Islet of Langerhans (tissue), 1 donor: ENCODE results near the gene SAP130.

ENCODE experiments used
- FAIRE-seq: peaks from one replicate; lab custom pipeline; 2011; peaks lifted over from hg19 to GRCh38; lab: Jason Lieb, UNC

SAP130 gene

DNA sequence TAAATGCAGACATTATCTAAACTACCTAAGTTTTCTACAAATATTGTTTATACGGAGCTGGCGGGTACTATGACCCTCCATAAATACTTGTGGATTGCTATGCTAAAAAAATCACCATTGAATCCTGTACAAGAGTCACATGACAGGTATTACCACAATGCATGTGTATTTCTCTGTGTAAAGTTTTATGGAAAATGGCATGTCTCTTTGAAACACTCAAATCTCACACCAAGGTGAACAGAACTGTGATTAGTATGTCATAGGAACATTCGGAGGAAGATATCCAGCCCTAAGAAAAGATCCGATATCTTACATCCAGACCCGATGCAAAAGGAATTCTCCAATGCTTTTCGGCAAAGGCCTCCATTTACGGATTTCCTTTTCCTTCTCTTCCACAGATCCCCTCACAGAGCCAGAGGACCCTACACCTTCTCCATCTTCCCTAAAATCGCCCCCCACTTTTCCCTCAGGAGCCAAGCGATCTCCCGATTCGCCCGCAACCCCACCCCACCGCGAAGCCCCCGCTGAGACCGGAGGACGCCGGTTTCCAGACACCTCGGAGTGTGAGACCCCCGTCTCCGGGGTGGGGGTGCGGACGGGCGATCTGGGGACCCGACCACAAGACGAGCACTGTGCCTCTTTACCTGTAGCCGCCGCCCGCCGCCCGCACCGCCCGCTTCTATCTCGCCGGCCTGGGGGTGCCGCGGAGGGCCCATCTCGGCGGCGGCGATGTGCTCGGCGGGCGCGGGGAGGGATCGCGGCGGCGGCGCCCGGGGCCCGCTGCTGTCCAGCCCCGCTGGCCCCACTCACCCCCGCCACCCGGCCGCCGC lies 1.2 kb downstream of the SAP130 start:
- FAIRE-seq: no peak

DNA sequence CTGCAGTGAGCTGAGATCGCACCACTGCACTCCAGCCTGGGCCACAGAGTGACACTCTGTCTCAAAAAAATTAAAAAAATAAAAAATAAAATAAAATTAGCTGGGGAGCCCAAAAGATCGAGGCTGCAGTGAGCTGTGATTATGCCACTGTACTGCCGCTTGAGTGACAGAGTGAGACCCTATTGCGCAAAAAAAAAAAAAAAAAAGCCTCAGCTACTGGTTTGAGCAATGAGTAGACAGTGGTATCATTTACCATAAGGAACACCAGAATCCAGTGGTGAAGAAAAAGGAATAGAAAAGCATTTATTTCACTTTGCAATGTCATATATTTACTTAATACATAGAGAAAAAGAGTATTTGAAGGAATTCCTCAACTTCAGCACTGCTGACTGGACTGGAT lies 3.0 kb downstream of the SAP130 start:
- no peak for FAIRE-seq

DNA sequence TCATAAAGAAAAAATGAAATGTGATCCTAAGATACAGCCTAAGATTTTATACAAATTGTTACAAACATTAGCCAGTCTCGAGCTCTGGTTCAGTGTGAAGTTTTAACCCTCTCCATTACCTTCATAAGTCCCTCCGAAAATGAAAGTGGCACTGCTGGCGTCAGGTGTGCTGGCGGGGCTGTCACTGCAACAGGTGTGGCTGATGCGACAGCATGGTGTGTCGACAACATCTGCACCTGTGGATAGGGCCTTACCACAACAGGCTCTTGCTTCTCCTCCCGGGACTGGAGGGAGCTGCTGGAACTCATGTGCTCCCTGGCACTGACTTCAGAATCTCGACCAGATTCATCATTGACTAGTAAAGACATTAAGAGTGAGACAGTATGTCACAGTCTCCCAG lies 10.3 kb downstream of the SAP130 start:
- no peak for FAIRE-seq

DNA sequence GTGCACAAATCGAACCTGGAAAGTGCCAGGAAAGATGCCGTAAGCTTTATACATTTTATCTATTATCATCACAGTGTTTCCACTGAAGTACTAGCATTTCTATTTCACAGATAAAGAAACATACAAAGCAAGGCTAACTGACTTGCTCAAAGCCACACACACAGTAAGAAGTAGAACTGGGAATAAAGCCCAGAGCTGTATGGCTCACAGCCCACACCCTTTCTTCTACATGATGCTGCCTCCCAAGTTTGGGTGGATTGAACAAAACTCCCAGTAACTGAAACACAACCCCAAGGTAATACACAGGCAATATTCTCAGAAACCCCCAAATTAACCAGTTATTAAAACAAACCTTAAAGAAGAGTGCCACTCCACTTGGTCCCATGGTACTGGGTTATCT lies 11.2 kb downstream of the SAP130 start:
- FAIRE-seq: no peak

DNA sequence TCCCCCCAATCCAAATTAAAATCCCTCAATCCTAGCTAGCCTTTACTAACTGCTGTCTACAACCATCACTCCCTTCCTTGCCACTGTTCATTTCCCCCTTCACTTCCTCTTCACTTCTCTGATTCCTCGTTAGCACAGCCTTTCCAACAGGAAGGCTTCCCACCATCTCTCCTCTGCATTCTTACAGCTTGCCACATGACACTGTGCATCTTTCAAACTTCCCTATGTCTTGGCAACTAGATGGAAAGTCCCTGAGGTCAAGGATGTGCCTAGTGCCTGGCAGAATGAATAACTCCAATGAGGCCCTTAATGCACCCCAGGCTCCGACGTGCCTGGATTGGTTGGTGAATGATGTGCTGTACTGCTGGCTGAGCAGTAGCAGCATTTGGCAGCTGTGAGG lies 15.2 kb downstream of the SAP130 start:
- FAIRE-seq: no peak

DNA sequence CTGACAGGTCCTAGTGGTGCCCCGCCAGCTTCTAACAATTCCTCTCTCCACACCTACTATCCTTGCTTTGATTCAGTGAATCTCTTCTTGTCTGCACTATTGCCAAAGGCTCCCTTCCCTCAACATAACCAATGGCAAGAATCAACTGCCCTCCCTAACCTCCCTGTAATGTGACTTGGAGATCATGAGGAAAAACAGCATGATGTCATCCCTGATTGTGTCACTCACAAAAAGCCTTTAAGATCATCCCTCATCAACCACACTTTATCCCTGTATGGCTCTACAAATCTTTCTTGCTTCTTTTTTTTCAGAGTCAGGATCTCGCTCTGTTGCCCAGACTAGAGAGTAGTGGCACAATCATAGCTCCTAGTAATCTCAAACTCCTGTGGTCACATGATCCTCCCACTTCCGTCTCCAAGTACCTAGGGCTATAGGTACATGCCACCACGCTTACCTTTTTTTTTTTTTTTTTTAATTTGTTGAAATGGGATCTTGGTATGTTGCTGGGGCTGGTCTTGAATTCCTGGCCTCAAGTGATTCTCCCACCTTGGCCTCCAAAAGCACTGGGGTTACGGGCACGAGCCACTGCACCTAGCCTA lies 19.7 kb downstream of the SAP130 start:
- no peak for FAIRE-seq

DNA sequence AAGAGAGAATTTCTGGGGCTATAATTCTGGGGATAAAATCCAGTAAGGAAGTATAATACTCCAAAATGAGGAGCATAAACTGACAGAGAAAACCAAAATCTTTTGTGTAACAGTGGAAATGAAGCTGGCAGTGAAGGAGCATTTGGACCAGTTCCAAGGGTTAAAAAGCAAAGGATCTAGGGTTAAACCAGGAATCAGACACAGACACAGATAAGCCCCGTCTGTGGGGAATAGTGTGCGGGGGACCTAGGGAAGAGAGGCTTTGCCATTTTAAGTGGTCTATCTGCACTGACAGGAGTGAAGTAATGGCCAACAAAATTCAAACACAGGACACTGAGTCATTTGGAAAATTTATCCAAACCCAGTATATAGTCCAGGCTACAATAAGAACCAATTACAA lies 23.4 kb downstream of the SAP130 start:
- no peak for FAIRE-seq

DNA sequence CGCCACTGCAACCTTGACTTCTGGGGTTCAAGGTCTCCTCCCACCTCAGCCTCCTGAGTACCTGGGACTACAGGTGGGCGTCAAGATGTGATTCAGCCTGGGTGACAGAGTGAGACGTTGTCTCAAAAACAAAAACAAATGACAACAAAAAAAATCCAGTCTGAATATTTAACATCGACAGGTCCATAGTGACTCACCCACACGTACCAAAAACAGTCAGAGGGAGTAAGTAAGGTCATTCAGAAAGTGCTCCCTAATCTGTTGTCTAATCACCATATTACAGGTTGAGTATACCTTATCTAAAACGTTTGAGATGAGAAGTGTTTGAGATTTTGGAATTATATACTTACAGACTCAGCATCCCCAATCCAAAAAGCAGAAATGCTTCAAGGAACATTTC lies 24.4 kb downstream of the SAP130 start:
- FAIRE-seq: no peak

DNA sequence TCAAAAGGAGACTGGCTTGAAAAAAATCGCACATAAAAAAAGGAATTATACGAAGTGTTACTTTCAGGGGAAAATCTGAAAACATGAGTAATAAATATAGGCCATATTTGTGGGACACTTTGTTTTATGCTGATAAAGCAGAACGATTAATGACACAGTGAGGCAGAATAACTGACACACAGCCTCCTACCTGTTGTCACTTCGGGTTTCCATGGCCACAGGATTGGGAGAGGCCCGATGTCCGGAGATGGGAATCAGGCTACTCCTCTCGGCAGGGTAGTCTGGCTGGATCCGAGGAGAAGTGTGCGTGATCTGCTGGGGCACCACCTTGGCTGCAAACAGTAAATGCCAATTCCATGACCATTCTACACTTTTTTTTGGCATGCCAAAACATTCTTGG lies 31.7 kb downstream of the SAP130 start:
- FAIRE-seq: no peak

DNA sequence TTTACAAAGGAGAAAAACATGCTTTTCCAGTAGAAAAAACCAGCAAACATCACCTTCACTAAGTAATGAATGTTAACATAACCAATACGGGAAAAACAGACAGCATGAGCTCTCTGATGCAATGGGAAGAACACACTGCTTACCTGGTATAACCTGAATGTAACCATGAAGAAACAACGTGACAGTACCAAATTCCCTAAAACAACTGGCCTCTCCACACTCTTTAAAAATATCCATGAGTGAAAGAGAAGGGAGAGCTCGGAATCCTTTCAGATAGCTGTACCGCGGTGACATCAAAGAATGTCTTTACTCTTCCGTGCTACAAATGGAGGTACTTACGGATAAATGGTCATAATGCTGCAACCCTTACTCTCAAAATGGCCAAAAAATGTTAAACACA lies 32.1 kb downstream of the SAP130 start:
- no peak for FAIRE-seq

DNA sequence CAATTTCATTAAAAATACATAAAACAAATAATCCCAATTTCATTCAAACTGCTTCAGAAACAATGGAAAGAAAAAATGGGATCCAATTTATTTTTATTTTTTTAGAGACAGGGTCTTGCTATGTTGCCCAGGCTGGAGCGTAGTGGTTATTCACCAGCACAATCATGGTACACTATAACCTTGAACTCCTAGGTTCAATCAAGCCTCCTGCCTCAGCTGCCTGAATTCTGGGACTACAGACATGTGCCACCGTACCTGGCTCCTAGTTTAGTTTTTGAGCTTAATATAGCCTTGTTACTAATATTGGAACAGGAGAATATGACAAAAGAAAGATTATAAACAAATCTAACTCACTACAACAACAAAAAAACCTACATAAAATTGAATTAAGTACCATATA lies 34.2 kb downstream of the SAP130 start:
- FAIRE-seq: no peak

DNA sequence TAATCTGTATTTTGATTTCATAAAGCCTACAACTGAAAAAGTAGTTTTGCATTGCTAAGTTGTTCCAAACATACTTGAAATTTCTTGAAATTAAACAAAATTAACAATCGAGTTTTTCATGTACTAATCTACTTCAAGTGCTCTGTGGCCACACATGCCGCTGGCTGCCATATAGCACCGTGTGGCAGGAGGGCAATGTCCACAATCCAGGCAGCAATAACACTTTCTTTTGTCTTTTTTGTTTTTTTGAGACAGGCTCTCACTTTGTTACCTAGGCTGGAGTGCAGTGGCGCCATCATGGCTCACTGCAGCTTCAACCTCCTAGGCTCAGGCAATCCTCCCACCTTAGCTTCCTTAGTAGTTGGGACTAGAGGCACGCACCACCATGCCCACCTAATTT lies 36.1 kb downstream of the SAP130 start:
- FAIRE-seq: no peak

DNA sequence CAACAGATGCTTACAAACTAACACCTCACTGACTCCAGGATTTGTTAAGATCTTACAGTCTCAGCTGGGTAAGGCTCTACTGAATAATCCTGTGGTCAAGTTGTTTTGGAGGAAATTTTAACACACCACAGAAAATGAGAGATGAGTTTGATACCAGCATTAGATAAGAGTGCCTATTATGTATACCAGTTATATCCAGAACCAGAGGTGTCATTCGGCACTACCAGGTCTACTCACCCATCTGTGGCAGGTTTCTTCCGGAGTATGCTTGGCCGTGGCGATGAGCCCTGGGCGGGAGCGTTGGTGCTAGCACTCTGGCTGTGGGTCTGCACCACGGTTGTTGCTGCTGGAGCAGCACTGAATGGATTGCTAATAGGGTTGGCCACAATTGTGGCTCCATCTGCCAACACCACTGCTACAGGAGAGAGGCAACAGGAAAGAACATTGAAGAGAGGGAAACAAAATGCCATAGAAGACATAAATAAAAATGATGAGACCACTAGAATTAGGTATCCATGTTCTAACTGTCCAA lies 41.2 kb downstream of the SAP130 start:
- no peak for FAIRE-seq

DNA sequence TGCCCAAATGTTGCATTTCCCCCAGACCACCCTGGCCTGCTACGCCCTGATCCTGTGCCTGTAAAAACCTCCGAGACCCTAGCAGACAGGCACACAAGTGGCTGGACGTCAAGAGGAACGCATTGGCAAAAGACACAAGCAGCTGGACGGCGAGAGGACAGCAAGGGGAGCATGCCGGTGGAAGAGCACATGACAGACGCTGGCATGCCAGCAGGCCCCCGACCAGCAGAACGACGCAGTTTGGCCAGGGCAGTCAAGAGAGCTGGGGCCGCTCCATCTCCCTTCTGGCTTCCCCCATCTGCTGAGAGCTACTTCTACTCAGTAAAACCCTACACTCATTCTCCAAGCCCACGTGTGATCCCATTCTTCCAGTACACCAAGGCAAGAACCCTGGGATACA lies 42.1 kb downstream of the SAP130 start:
- FAIRE-seq: no peak

DNA sequence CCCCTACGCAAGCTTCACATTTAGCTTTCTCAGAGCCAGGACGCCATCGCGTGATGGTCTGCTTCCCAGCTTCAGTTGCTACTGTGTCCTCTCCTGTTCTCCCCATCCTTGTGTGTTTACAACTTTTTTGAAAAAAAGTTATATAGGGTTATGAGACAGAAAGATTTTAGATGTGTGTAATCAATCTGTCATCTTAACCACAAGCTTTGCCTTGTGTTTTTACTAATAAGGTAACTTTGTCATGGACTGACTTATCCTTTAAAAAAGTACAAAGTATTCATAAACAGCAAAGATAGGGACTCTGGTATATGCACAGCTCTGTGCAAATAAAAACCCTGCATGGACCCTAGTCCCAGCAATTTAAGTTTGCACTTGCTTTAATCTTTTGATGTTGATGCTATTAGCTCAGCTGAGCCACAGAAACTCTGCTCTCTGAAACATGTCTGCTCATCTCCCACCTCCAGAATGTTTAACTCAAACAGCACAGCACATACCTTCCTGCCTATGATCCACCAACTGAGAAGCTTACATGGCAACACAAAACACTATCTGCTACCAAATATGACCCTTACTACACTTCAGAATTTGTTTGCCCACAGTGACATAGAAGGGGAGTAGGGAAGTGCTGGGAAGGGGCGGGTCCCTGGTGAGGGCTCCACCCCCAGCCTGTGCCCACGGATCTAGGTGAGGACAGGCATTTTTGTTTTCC lies 42.7 kb downstream of the SAP130 start:
- FAIRE-seq: no peak

DNA sequence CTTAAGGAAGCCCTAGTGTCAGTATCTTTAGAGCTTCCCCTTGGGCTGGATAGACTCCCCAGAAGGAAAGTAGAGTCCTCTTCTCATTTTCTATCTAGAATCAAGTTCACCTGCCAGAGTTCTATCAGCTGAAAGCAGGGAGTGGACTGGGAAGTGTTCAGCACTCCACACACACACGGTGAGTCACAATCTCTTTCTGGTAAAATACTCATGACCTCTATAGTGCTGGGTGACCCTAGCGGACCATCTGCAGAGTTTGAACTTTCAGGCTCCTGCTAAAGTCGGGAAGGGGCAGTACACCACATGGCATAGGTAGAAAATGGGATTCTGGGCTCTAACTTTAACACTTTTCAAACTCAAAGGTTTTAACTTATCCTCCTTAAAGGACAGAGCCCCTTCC lies 43.3 kb downstream of the SAP130 start:
- no peak for FAIRE-seq

DNA sequence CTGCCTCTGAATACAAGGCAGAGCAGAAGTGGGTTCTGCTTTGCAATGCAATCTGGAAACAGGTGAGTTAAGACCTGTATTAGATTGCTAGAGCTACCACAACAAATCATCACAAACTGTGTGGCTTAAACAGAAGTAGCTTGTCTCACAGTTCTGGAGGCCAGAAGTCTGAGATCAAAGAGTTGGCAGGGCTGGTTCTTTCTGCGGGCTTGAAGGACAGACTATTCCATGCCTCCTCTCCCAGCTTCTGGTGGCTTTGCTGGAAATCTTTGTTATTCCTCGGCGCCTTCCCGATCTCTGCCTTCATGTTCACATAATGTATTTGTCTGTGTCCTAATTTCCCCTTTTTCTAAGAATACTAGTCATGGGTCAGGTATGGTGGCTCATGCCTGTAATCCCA lies 58.4 kb downstream of the SAP130 start:
- no peak for FAIRE-seq

DNA sequence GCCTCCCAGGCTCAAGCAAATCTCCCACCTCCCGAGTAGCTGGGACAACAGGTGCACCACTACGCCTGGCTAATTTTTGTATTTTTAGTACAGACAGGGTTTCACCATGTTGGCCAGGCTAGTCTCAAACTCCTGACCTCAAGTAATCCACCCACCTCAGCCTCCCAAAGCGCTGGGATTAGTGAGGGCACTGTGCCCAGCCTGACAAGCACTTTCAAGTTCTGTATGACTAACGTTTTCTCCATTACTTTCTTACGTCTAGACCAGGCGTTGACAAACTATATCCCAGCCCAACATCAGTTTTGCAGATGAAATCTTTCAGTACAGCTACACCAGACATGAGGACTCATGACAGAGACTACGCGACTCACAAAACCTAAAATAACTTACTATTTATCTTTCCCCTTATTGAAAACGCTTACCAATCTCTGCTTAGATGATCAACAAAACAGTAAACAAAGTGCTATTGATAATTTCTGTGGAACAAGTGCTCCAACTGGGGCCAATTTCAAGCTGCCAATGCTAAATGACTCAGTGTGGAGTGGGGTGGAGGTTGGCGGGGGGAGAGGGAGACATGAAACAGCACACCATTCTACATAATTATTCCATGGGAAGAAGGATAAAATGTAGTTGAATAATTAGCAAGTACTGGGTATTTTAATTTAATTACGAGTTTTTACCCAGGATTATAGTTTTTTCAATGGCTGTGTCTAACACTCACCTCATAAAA lies 59.1 kb downstream of the SAP130 start:
- FAIRE-seq: no peak

DNA sequence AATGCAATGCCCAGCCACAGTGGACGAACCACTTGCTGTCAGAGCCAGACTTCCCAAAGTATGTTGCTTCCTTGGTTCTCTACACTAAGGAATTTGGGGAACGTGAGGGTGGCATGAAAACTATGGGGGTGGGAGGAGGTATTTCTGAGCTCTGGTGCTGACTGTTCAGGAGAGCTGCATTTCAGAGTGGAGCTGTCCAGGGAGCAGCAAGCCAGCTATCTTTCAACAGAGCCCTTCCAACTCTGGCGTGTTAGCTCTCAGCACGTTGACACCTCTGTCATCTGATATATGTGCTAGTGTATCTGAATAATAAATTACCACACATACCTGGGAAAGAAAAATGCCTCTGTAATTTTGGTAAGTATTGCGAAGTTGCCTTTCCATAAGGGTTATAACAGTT lies 66.1 kb downstream of the SAP130 start:
- FAIRE-seq: no peak

DNA sequence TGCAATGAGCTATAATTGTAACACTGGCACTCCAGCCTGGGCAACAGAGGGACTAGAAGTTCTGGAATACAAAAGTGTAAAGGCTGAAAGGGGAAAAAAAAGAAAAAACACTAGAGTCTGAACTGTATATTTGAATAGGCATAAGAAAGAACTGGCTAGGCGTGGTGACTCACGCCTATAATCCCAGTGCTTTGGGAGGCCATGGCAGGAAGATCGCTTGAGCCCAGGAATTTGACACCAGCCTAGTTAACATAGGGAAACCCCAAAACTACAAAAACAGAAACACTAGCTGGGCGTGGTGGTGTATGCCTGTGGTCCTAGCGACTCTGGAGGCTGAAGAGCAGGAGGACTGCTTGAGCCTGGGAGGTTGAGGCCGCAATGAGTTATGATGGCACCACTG lies 70.6 kb downstream of the SAP130 start:
- FAIRE-seq: no peak

DNA sequence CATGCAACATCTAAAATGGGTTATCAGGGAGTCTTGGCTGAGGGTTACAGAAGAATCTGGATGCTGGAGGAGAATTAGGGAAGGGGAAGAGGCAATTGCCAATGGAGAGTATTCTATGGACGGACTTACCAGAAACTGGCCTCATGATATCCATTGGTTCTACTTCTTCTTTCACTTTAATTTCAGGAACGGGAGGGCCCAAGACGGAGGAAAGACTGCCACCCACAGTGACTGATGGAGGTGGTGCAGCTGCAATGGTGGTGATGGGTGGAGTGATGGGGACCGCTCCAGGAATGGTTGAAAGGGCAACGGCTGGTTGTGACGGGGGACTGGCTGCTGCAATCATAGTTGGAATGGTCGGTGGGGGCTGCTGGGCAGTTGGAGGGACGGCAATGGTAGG lies 73.0 kb downstream of the SAP130 start:
- no peak for FAIRE-seq

DNA sequence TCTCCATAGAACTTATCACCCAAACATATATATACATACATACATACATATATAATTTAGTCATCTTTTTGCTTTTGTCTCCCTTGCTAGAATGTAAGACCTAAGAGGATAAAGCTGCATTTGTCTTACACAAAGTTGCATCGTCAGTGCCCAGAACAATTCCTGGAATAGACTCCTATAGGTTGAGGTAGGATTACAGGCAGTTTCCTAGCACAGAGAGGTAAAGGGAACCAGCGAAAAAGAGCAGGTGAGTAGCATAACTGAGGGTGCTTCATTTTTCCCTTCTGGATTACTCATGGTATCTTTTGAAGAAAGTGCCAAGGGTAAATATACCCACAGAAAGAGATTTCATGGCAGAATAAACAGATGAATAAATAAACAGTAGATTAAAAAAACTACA lies 74.0 kb downstream of the SAP130 start:
- FAIRE-seq: no peak
